ENCODE results near the gene COG5.
"Not testable (repeated sequence)": the region's sequence is repeated elsewhere in the genome, so short reads cannot be mapped to it uniquely, and the experiment has no call there.

Gene COG5

GRCh38 chr7:107255602-107256001, 308.1 kb downstream of the COG5 start:
- no peak for DNase-seq

GRCh38 chr7:107254398-107254985, 309.2 kb downstream of the COG5 start:
- no peak for DNase-seq

- DNase-seq = no peak
These were observed 310.1 kb downstream of the COG5 start for GRCh38 chr7:107253599-107253998.

- DNase-seq = no peak
These were observed 311.8 kb downstream of the COG5 start for GRCh38 chr7:107251963-107252362.

- no peak for DNase-seq
These were observed 315.0 kb downstream of the COG5 start for GRCh38 chr7:107248551-107249316.

GRCh38 chr7:107246836-107247235, 316.9 kb downstream of the COG5 start:
- not testable (repeated sequence) for DNase-seq

GRCh38 chr7:107244613-107245012, 319.1 kb downstream of the COG5 start:
- DNase-seq = no peak

- no peak for DNase-seq
These were observed 321.5 kb downstream of the COG5 start for GRCh38 chr7:107242267-107242666.

- DNase-seq = no peak
These were observed 326.3 kb downstream of the COG5 start for GRCh38 chr7:107237451-107237850.

GRCh38 chr7:107236862-107237261, 326.9 kb downstream of the COG5 start:
- no peak for DNase-seq

GRCh38 chr7:107234436-107234835, 329.3 kb downstream of the COG5 start:
- DNase-seq = no peak

GRCh38 chr7:107233981-107234380, 329.7 kb downstream of the COG5 start:
- DNase-seq = no peak

- no peak for DNase-seq
These were observed 330.5 kb downstream of the COG5 start for GRCh38 chr7:107233174-107233573.

GRCh38 chr7:107232568-107233090, 331.1 kb downstream of the COG5 start:
- DNase-seq = no peak

GRCh38 chr7:107230334-107230733, 333.4 kb downstream of the COG5 start:
- DNase-seq = no peak

GRCh38 chr7:107228291-107228690, 335.4 kb downstream of the COG5 start:
- no peak for DNase-seq

- DNase-seq = no peak
These were observed 339.1 kb downstream of the COG5 start for GRCh38 chr7:107224374-107225223.

- DNase-seq = not testable (repeated sequence)
These were observed 342.9 kb downstream of the COG5 start for GRCh38 chr7:107220806-107221205.

- no peak for DNase-seq
These were observed 343.4 kb downstream of the COG5 start for GRCh38 chr7:107220356-107220755.

GRCh38 chr7:107219563-107220244, 344.0 kb downstream of the COG5 start:
- no peak for DNase-seq

GRCh38 chr7:107213945-107214344, 349.8 kb downstream of the COG5 start:
- no peak for DNase-seq

GRCh38 chr7:107213193-107213788, 350.4 kb downstream of the COG5 start:
- DNase-seq = no peak
